OCI-LY7 (cell line): ENCODE results near the gene DGUOK. TPM values are rescaled to one million over a fixed set of nuclear protein-coding genes. Genes with fewer than 3 reads are reported as not detected.

Source experiments
- BruUV-seq: library from RNA; stranded (reverse); fragments of 400-500 nt; replicated peaks from 2 replicates; lab custom pipeline; 2021; lab: Mats Ljungman, UMichigan
- CTCF ChIA-PET: fragments of 300-600 bp; sonication (Branson Sonifier 250); formaldehyde crosslinking; loops from one replicate; lab custom pipeline; 2022; ENCODE audit warnings: antibody characterized with exemption; ENCODE audit not compliant: unreplicated experiment; lab: Charles Lee
- POLR2A ChIA-PET: fragments of 300-600 bp; sonication (Branson Sonifier 250); formaldehyde crosslinking; loops from one replicate; lab custom pipeline; 2022; ENCODE audit warnings: antibody characterized with exemption; lab: Charles Lee
- DNase-seq: peaks from one replicate; pipeline ENCODE4 v3.0.0-alpha.2; 2015; ENCODE audit warnings: low spot score
- H2AFZ ChIP-seq: fragments of 200-600 bp; sonication (generic), shearing (Covaris generic); 2 replicates; pipeline ENCODE4 v1.6.1; 2014; ENCODE audit warnings: mild to moderate bottlenecking, antibody characterized with exemption, low read length, moderate library complexity
- H3K27ac ChIP-seq: fragments of 200-600 bp; sonication (generic); 2 replicates; pipeline ENCODE4 v1.5.1; 2014; ENCODE audit warnings: mixed run types, low read depth, mild to moderate bottlenecking, moderate library complexity, low read length, inconsistent platforms; ENCODE audit not compliant: poor library complexity, severe bottlenecking
- H3K36me3 ChIP-seq: fragments of 200-600 bp; sonication (generic); 2 replicates; pipeline ENCODE4 v1.6.1; 2014; ENCODE audit warnings: mild to moderate bottlenecking, antibody characterized with exemption, low read length, moderate library complexity, mixed read lengths; ENCODE audit not compliant: insufficient read depth
- H3K4me1 ChIP-seq: fragments of 200-600 bp; sonication (generic); 2 replicates; pipeline ENCODE4 v1.5.1; 2014; ENCODE audit warnings: mild to moderate bottlenecking, low read length; ENCODE audit not compliant: insufficient read depth, poor library complexity, severe bottlenecking
- H3K4me2 ChIP-seq: fragments of 200-600 bp; sonication (generic); 2 replicates; pipeline ENCODE4 v1.6.1; 2014; ENCODE audit warnings: mild to moderate bottlenecking, low read length
- H3K4me3 ChIP-seq: fragments of 200-600 bp; sonication (generic); 2 replicates; pipeline ENCODE4 v1.5.1; 2014; ENCODE audit warnings: mild to moderate bottlenecking, low read depth, low read length; ENCODE audit not compliant: poor library complexity, severe bottlenecking
- H3K79me2 ChIP-seq: fragments of 200-600 bp; sonication (generic); 2 replicates; pipeline ENCODE4 v1.6.1; 2016; ENCODE audit warnings: low read depth, mild to moderate bottlenecking, low read length, moderate library complexity, mixed read lengths; ENCODE audit not compliant: insufficient read depth
- H3K9me2 ChIP-seq: fragments of 200-600 bp; sonication (generic); 2 replicates; pipeline ENCODE4 v1.6.1; 2016; ENCODE audit warnings: mild to moderate bottlenecking, low read length, mixed read lengths; ENCODE audit not compliant: insufficient read depth
- H3K9me3 ChIP-seq: fragments of 200-600 bp; sonication (generic); 2 replicates; pipeline ENCODE4 v1.6.1; 2014; ENCODE audit warnings: mild to moderate bottlenecking, mixed run types, low read length, mixed read lengths
- H4K20me1 ChIP-seq: fragments of 200-600 bp; sonication (generic); 2 replicates; pipeline ENCODE4 v1.6.1; 2014; ENCODE audit warnings: mild to moderate bottlenecking, antibody characterized with exemption, low read length, moderate library complexity, mixed read lengths; ENCODE audit not compliant: insufficient read depth
- CTCF ChIP-seq: fragments of 200-600 bp; sonication (generic); conservative IDR thresholded peaks from 2 replicates; pipeline ENCODE4 v1.5.1; 2014; ENCODE audit warnings: mild to moderate bottlenecking, antibody characterized with exemption, low read length, moderate library complexity, mixed read lengths
- EZH2phosphoT487 ChIP-seq: fragments of 200-600 bp; sonication (generic); IDR thresholded peaks from 2 replicates; pipeline ENCODE4 v1.6.1; 2018; ENCODE audit warnings: low read depth, borderline replicate concordance, mild to moderate bottlenecking, mixed run types, antibody characterized with exemption, low read length, moderate library complexity, mixed read lengths
- intact Hi-C: fragments of 100-400 bp; cut with micrococcal nuclease; formaldehyde crosslinking; loops from one replicate; pipeline ENCODE4 v1.10.0; 2022; ENCODE audit not compliant: unreplicated experiment
- total RNA-seq, 2 experiments: library from RNA; depleted of rRNA in 1 of 2; stranded (reverse); fragments of >200 nt in 1 of 2; shearing (Covaris generic) in 1 of 2; gene quantifications; 2 replicates each; pipeline ENCODE4 v1.2.3, GENCODE V29; 2014 to 2022

Gene DGUOK
- total RNA-seq, 2 experiments from 2014 or later = 73.4 to 91.8 TPM

- BruUV-seq = no TSS peak
- Histone ChIP-seq H3K9me3 (no peaks in the 10 kb centered on the region), H4K20me1 (no peaks in the 10 kb centered on the region), H3K4me2 (peak overlapping the region; percentile 79), H3K27ac (no peak overlapping the region), H3K36me3 (peaks cover 25% of the 10 kb centered on the region), H3K4me3 (peak overlapping the region; percentile 66), H3K79me2 (peaks cover 30% of the 10 kb centered on the region), H3K9me2 (no peaks in the 10 kb centered on the region), H3K4me1 (peaks cover 54% of the 10 kb centered on the region), H2AFZ (peak overlapping the region; percentile 34; the same call in 1 of the 2 replicates)
- DNase-seq = peak; percentile 31
- intact Hi-C loops = loop anchor here (5.0 kb wide), 2 partner anchors 56 to 164 kb away; partner anchors contain the start of genes BOLA3 and DGUOK
- TF ChIP-seq CTCF (no peak), EZH2phosphoT487 (no peak)
- CTCF ChIA-PET = interaction anchor here (0.6 kb wide), 1 partner anchor 159 kb away, joined by 3 read pairs; no protein-coding TSS in a partner anchor
- POLR2A ChIA-PET = no interaction called here
These were observed 56.9 kb downstream of the DGUOK start for GRCh38 chr2:73983322-73984202.

- ChIA-PET CTCF (no interaction called here), POLR2A (no interaction called here)
- TF ChIP-seq EZH2phosphoT487 (no peak), CTCF (no peak)
- H3K9me3 ChIP-seq = no peaks in the 10 kb centered on the region
- peaks cover 38% of the 10 kb centered on the region for H3K79me2 ChIP-seq
- no peaks in the 10 kb centered on the region for H4K20me1 ChIP-seq
- H3K27ac ChIP-seq = peak within 1 kb of the TSS; percentile 49
- DNase-seq = peak; percentile 79
- H3K9me2 ChIP-seq = no peaks in the 10 kb centered on the region
- no TSS peak for BruUV-seq
- H3K36me3 ChIP-seq = peaks cover 32% of the 10 kb centered on the region
- H2AFZ ChIP-seq = peak within 1 kb of the TSS; percentile 34; the same call in 1 of the 2 replicates
- intact Hi-C loops = loop anchor here (5.0 kb wide), 2 partner anchors 57 to 163 kb away; partner anchors contain the start of genes BOLA3 and DGUOK
- peak within 1 kb of the TSS; percentile 85 for H3K4me2 ChIP-seq
- H3K4me3 ChIP-seq = peak within 1 kb of the TSS; percentile 67
- peaks cover 62% of the 10 kb centered on the region for H3K4me1 ChIP-seq
These were observed 57.7 kb downstream of the DGUOK start, which contains the start of gene TET3 for GRCh38 chr2:73984203-73984921. Gene TET3 (plus strand): TSS chr2:73984910. CDS start chr2:73986404, 1,494 bp downstream.
